ENCODE measurements around the gene ROPN1.

Gene ROPN1

GRCh38 chr3:123936400-123936799 is 55.5 kb downstream of the ROPN1 start (continued):
- TF ChIP-seq, protein P1, sequence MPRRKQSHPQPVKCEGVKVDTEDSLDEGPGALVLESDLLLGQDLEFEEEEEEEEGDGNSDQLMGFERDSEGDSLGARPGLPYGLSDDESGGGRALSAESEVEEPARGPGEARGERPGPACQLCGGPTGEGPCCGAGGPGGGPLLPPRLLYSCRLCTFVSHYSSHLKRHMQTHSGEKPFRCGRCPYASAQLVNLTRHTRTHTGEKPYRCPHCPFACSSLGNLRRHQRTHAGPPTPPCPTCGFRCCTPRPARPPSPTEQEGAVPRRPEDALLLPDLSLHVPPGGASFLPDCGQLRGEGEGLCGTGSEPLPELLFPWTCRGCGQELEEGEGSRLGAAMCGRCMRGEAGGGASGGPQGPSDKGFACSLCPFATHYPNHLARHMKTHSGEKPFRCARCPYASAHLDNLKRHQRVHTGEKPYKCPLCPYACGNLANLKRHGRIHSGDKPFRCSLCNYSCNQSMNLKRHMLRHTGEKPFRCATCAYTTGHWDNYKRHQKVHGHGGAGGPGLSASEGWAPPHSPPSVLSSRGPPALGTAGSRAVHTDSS (tag by site-specific recombination; IDR thresholded peaks at IDR 0.05) = no peak
- TF ChIP-seq PRDM10 (tag by site-specific recombination; IDR thresholded peaks at IDR 0.05) (peak; percentile 83), SP7 (tag by site-specific recombination; IDR thresholded peaks at IDR 0.05) (peak; percentile 95), ZNF302 (tag by site-specific recombination; IDR thresholded peaks at IDR 0.05; ENCODE audit: low read depth) (0 out of 2 replicates have a peak, but pooled peaks have one; percentile 55), ZNF76 (tag by site-specific recombination; IDR thresholded peaks at IDR 0.05; ENCODE audit: borderline replicate concordance, low read depth) (peak; percentile 40; the same call in 1 of the 2 replicates), ZNF629 (tag by site-specific recombination; IDR thresholded peaks at IDR 0.05) (peak; percentile 96), MZF1 (tag by site-specific recombination; IDR thresholded peaks at IDR 0.05; ENCODE audit: borderline replicate concordance) (0 out of 2 replicates have a peak, but pooled peaks have one; percentile 53), ZNF266 (tag by site-specific recombination; IDR thresholded peaks at IDR 0.05; ENCODE audit: low read depth) (no peak), ZNF701 (tag by site-specific recombination; IDR thresholded peaks at IDR 0.05) (no peak), SP3 (tag by site-specific recombination; IDR thresholded peaks at IDR 0.05) (peak; percentile 34; the same call in 1 of the 2 replicates), ZXDB (tag by site-specific recombination; IDR thresholded peaks at IDR 0.05) (peak; percentile 94), PATZ1 (tag by site-specific recombination; IDR thresholded peaks at IDR 0.05) (peak; percentile 63), BCL11A (tag by site-specific recombination; IDR thresholded peaks at IDR 0.05; ENCODE audit: low read depth) (peak; percentile 74; the same call in 1 of the 2 replicates), ZNF623 (tag by site-specific recombination; IDR thresholded peaks at IDR 0.05) (peak; percentile 13; the same call in 1 of the 2 replicates), ZNF341 (tag by site-specific recombination; IDR thresholded peaks at IDR 0.05; ENCODE audit: low read depth) (peak; percentile 17; the same call in 1 of the 2 replicates), TCF7L2 (IDR thresholded peaks at IDR 0.05; ENCODE audit: borderline replicate concordance, low read depth, low read length) (peak; percentile 93), ZNF423 (tag by site-specific recombination; IDR thresholded peaks at IDR 0.05) (no peak), ZNF394 (tag by site-specific recombination; IDR thresholded peaks at IDR 0.05; ENCODE audit: borderline replicate concordance) (peak; percentile 56; the same call in 1 of the 2 replicates), GLIS1 (tag by site-specific recombination; IDR thresholded peaks at IDR 0.05) (peak; percentile 41; the same call in 1 of the 2 replicates), ZNF768 (tag by site-specific recombination; IDR thresholded peaks at IDR 0.05) (no peak), ZFP69B (tag by site-specific recombination; IDR thresholded peaks at IDR 0.05) (peak; percentile 74), ZNF223 (tag by site-specific recombination; IDR thresholded peaks at IDR 0.05) (no peak)
- TF ChIP-seq, protein P2, sequence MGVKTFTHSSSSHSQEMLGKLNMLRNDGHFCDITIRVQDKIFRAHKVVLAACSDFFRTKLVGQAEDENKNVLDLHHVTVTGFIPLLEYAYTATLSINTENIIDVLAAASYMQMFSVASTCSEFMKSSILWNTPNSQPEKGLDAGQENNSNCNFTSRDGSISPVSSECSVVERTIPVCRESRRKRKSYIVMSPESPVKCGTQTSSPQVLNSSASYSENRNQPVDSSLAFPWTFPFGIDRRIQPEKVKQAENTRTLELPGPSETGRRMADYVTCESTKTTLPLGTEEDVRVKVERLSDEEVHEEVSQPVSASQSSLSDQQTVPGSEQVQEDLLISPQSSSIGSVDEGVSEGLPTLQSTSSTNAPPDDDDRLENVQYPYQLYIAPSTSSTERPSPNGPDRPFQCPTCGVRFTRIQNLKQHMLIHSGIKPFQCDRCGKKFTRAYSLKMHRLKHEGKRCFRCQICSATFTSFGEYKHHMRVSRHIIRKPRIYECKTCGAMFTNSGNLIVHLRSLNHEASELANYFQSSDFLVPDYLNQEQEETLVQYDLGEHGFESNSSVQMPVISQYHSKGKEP (tag by site-specific recombination; IDR thresholded peaks at IDR 0.05) = 0 out of 2 replicates have a peak, but pooled peaks have one; percentile 23
- TF ChIP-seq, protein P3, sequence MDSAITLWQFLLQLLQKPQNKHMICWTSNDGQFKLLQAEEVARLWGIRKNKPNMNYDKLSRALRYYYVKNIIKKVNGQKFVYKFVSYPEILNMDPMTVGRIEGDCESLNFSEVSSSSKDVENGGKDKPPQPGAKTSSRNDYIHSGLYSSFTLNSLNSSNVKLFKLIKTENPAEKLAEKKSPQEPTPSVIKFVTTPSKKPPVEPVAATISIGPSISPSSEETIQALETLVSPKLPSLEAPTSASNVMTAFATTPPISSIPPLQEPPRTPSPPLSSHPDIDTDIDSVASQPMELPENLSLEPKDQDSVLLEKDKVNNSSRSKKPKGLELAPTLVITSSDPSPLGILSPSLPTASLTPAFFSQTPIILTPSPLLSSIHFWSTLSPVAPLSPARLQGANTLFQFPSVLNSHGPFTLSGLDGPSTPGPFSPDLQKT (IDR thresholded peaks at IDR 0.05; ENCODE audit: borderline replicate concordance, low read depth, low read length) = no peak
- TF ChIP-seq, protein P4, sequence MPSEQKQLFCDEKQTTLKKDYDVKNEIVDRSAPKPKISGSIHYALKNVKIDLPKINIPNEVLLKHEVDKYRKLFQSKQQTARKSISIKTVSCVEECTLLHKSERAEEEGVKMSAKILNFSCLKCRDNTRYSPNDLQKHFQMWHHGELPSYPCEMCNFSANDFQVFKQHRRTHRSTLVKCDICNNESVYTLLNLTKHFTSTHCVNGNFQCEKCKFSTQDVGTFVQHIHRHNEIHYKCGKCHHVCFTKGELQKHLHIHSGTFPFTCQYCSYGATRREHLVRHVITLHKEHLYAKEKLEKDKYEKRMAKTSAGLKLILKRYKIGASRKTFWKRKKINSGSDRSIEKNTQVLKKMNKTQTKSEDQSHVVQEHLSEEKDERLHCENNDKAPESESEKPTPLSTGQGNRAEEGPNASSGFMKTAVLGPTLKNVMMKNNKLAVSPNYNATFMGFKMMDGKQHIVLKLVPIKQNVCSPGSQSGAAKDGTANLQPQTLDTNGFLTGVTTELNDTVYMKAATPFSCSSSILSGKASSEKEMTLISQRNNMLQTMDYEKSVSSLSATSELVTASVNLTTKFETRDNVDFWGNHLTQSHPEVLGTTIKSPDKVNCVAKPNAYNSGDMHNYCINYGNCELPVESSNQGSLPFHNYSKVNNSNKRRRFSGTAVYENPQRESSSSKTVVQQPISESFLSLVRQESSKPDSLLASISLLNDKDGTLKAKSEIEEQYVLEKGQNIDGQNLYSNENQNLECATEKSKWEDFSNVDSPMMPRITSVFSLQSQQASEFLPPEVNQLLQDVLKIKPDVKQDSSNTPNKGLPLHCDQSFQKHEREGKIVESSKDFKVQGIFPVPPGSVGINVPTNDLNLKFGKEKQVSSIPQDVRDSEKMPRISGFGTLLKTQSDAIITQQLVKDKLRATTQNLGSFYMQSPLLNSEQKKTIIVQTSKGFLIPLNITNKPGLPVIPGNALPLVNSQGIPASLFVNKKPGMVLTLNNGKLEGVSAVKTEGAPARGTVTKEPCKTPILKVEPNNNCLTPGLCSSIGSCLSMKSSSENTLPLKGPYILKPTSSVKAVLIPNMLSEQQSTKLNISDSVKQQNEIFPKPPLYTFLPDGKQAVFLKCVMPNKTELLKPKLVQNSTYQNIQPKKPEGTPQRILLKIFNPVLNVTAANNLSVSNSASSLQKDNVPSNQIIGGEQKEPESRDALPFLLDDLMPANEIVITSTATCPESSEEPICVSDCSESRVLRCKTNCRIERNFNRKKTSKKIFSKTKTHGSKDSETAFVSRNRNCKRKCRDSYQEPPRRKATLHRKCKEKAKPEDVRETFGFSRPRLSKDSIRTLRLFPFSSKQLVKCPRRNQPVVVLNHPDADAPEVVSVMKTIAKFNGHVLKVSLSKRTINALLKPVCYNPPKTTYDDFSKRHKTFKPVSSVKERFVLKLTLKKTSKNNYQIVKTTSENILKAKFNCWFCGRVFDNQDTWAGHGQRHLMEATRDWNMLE (tag by site-specific recombination; conservative IDR thresholded peaks at IDR 0.05; ENCODE audit: low read depth) = 0 out of 2 replicates have a peak, but pooled peaks have one; percentile 18
